ENCODE data around the gene GIMAP2.
"Not testable (repeated sequence)": the region's sequence is repeated elsewhere in the genome, so short reads cannot be mapped to it uniquely, and the experiment has no call there.

Gene GIMAP2

DNA sequence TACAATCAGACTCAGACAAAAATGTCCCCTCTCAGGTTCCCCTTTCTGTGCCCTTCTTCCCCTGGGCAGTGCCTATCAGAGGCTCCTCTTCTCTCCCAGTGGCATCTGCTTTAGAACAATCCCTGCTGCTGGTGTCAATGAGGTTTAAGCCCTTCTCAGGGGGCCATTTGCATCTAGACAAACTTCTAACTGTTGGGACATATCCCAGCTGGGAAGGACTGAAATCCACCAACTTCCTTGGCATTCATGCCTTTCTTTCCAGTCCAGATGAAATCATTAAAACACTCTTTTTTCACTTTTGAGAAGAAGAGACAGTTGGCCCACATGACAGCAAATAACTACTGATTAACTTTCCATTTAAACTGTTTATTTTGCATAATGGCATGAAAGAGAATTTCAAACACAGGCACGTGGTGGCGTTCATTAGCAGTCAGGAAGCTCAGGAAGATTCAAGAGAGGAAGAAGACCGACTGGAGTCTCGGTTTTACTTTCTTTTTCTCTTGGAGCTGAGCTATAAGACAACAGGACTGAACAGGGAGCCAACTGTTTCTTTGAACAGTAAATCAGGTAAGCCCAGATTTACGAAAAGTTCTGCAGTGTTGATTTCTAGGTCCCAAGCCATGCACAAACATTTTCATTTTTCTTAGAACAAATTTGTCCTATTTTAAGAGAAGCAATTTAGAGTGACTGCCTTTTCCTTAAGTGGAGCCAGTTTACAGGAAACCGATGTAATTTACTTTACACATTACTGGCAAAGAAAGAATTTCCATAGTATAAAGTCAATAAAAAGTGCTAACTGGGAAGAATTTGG is at the start of gene GIMAP2:
Gene GIMAP2 (plus strand): TSS at position 488 of the 811 bp plus-strand sequence. CDS start 1,354 bp downstream, outside the sequence.
- DNase-seq, result peak; percentile 55

- DNase-seq, result no peak
Observed at GRCh38 chr7:150641854-150642253, 43.7 kb upstream of the GIMAP2 start.

DNA sequence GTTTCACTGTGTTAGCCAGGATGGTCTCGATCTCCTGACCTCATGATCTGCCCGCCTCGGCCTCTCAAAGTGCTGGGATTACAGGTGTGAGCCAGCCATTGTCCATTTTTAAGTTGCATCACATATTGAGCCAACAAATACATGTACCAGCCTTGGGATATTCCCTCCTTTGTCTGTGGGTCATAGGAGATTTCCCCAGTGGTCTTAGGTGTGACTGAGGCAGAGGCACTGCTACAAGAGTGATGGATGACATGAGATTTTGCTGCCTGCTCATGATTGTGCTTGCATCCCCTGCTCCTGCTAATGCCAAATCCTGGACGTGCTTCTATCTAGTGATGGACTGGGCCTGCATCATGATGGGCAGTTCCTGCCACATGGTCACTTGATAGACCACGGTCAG is 42.6 kb upstream of the GIMAP2 start:
- DNase-seq, result no peak

DNA sequence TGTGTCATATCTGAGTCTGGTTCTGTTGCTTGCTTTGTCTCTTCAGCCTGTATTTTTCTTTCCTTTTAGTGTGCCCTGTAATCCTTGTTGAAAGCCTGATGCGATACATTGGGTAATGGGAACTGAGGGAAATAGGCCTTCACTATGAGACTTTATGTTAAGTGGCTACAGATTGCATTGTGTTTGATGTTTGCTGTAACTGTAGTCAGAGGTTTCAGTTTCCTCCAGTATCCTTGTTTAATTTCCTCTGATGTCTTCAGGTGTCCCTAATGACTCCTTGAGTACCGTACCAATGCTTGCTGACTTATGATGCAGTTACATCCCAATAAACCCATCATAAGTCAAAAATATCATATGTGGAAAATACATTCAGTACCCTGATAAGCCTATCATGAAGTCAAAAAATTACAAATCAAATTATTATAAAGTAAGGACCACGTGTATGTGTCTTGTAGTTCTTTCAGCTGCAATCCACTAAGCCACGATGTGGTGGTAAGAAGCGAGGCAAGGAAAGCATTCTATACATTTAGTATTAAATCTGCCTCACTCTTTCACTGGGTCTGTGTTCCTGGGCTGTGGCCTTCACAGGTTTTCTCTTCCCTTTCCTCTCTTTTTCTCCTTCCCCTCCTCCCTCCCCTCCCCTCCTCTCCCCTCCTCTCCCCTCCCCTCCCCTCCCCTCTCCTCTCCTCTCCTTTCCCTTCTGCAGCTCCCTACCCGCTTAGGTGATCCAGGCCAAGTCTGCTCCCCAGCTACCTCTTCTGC is 40.1 kb upstream of the GIMAP2 start:
- no peak for DNase-seq

GRCh38 chr7:150648353-150649079 is 37.0 kb upstream of the GIMAP2 start:
- no peak for DNase-seq

GRCh38 chr7:150649080-150649385 is 36.5 kb upstream of the GIMAP2 start:
- DNase-seq, result no peak

- DNase-seq, result no peak
Observed at GRCh38 chr7:150654692-150655091, 30.8 kb upstream of the GIMAP2 start.

GRCh38 chr7:150656047-150656446 is 29.5 kb upstream of the GIMAP2 start:
- no peak for DNase-seq

GRCh38 chr7:150657526-150657925 is 28.0 kb upstream of the GIMAP2 start:
- no peak for DNase-seq

DNA sequence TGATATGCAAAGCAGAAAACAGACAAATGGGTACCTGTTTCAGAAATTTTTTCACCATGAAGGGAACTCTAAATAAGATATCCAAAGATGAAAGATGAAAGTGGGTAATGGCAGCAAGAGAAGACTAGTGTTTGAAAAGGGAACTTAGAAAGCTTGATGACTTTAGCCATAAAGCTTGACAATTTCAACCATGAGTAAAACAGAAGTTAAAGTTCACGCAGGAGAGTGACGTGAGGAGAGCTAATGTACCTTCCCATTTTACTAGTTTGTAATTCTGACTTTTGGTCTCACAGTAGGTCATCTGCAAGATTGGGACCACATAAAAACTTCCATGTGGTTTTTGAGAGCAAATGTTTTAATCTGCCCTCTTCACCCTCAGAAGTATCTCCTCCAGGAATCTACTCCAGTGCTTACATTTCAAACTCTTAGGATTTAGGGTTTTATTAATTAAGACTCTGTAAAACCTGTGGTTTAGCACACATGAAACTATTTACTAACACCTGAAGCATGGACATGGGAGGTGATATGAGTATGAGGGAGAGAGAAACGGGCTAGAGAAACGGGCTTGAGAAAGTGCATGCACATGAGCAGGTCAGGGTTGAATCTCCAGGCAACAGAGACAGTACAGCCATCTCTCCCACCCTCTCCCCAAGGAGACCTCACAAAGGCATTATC is 24.4 kb upstream of the GIMAP2 start:
- DNase-seq, result no peak

GRCh38 chr7:150662821-150663220 is 22.7 kb upstream of the GIMAP2 start:
- DNase-seq, result not testable (repeated sequence)

DNA sequence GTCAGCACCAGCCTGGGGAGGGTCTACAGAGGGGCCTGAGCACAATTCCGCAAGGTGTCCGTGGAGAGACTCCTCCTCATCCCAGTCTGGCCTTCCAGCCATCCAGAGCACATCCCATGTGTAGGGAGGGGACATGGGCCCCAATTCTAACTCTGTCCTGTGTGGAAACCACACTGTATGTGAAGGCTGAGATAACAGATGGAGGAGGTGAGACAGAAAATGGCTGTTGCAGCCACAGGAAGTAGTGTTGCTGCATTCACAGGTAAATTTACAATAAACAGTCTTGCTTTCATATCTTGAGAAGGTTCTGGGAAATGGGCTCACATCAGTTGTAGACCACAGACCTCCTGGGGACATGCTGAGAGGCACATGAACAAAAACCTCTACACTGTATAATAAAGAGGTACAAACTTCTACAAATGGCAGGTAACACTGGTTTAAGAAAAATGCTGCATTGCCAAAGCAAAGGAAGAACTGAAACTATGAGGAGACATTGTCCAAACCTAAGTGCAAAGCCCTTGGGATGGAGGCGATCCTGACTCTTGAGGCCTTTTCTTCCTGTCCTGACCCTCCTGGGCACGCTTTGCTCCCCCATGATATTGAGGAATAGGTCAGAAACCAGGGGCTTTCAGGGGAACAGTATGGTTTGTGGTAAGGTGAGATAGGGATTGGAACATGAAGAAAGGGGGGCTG is 21.6 kb upstream of the GIMAP2 start:
- no peak for DNase-seq

DNA sequence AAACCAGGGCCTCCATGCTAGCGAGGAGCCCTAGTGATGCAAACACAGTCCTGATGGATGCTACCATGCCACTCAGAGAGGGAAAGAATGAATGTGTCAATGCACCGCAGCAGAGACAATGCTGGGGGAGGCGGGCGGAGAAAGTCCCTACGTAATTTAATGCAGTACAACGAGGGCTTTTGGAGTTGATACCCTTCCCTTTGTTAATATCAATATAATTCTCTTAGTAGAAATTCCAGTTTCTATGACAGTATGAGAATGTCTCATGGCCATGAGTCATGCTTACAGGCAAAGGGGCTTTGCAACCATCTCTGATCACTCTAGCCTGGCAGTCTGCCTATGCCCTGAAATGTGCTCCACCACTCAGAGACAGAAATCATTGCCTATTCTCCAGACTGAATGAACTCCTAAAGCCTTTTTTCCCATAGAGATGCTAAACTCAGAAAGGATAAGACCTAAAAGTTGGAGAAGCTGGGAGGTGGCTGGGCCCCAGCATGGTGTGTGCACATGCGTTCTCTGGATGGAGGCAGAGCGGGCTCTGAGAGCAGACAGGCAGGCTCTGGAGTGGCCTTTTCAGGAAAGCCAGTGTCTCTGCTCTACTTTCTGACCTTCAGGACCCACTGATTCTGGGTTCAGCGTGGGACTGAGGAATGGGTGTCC is 20.3 kb upstream of the GIMAP2 start:
- DNase-seq, result peak; percentile 67

GRCh38 chr7:150665896-150666295 is 19.6 kb upstream of the GIMAP2 start:
- DNase-seq, result no peak

GRCh38 chr7:150666412-150666811 is 19.1 kb upstream of the GIMAP2 start:
- DNase-seq, result no peak

DNA sequence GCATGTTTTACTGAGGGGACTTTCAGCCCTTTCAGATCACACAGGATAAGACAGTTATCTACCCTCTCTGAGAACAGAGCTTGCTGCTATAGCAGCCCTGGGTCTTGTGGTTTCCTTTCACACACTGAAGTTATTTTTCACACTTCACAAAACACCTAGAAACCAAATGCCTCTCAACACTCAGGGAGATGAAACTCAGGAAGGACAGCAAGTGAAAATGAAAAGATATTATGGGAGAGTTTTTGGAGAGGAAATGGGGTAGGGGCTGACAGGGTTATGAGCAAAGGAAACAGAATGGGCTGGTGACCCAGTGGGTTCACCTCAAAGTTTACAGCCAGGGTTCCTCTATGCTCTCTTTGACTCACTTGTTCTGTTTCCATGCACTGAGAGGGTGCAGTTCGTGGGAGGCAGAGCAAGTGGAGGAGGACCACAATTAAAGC is 17.0 kb upstream of the GIMAP2 start:
- DNase-seq, result peak; percentile 75

DNA sequence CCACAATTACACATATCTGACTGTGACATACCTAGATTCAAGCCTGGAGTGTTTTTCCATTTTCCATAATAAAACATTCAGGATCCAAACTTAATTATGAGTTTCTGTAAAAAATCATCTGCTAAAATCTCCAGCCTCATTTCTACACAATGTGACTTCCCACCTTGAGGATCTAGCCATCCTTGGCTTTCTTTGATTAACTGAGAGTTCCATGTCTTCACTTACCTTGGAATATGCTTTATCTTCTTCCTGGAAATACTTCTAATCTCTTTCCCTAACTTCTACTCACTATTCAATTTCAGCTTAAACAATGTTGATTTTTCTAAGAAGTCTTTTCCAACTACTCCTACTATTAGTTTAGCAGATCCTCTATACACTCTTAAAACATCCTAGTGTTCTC is 16.5 kb upstream of the GIMAP2 start:
- no peak for DNase-seq

GRCh38 chr7:150671798-150672585 is 13.5 kb upstream of the GIMAP2 start:
- not testable (repeated sequence) for DNase-seq

DNA sequence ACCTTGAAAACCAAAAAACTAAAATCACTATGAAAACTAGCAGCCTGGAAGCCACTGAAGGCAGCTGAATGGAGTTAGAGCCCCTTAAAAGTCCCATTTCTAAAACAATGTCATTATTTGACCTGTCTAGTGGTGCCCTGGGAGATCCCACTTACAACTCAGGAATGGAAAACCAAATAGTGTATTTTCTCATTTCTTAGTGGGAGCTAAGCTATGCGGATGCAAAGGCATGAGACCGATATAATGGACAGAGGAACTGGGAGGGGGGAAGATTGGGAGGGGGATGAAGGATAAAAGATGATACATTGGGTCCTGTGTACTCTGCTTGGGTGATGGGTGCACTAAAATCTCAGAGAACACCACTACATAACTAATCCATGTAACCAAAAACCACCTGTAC is 9.8 kb upstream of the GIMAP2 start:
- no peak for DNase-seq

DNA sequence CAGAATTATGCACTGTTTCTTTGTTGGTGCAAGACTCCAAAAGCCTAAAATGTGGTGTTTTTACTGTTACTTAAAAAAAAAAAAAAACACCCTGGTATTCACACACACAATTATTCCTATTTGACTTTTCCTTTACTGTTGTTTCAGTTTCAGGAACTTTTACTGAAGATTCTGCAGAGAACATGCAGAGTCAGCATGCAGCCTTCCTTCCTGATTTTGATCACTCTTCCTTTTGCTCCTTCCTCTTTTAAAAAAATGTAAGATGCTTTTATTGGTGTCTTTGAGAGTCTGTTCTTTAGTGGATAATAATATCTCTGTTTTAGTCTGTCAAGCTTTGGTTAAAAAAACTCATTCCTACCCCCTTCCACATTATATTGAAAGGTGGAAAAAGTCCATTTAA is 9.2 kb upstream of the GIMAP2 start:
- DNase-seq, result not testable (repeated sequence)

GRCh38 chr7:150676854-150677253 is 8.7 kb upstream of the GIMAP2 start:
- not testable (repeated sequence) for DNase-seq

Measured in stimulated activated CD4-positive, alpha-beta T cell treated with anti-CD3 and anti-CD28 coated beads, Interleukin-4, amount 100 ng/mL, for 24 hours (primary cell).